ENCODE measurements around the gene FAM204A. TPM values are rescaled to one million over a fixed set of nuclear protein-coding genes. Genes with fewer than 3 reads are reported as not detected.

Gene FAM204A
- total and polyA plus RNA-seq, 2 of the 13 experiments (the other 11 are each of a cell fraction or from before 2014, with no cell fraction given), result 9.2 to 61.0 TPM

- H2AFZ ChIP-seq (ENCODE audit: low read length), result no peak overlapping the region
- DNase-seq (ENCODE audit: low spot score) (no peak), ATAC-seq (no peak), FAIRE-seq (no peak)
- peaks cover 6% of the 10 kb centered on the region; the same call in 1 of the 2 replicates for H3K4me1 ChIP-seq (ENCODE audit: insufficient read depth, low read length)
- intact Hi-C loops (cut with micrococcal nuclease; ENCODE audit: unreplicated experiment) (no loop called here), in situ Hi-C loops (cut with HindIII; ENCODE audit: extremely low pct_ligation_motif_present, low pct_unique_long_range_greater_than_20kb) (no loop called here)
- CTCF ChIA-PET (ENCODE audit: low intra/inter-chr PET ratio, low total read pairs), result no interaction called here
- no TSS peak for BruUV-seq (replicated peaks)
- no peak overlapping the region for H3K4me3 ChIP-seq (replicated peaks in 1 of 3; ENCODE audit: insufficient read depth in 1 of 3, low read depth in 2 of 3, low read length in 3 of 3)
- POLR2A ChIA-PET, result no interaction called here
- H3K27me3 ChIP-seq (ENCODE audit: control insufficient read depth in 1 of 2, insufficient read depth in 2 of 2, low read length in 2 of 2), result peaks cover 0 to 34% of the 10 kb centered on the region in 2 experiments; a peak in 2 of 5 replicates
- no peaks in the 10 kb centered on the region for H3K36me3 ChIP-seq (replicated peaks in 1 of 2; ENCODE audit: control insufficient read depth in 1 of 2, insufficient read depth in 2 of 2, low read length in 2 of 2)
- H3K79me2 ChIP-seq (ENCODE audit: insufficient read depth, low read length), result no peaks in the 10 kb centered on the region
- TF ChIP-seq TP53 (CRISPR knock-in tag; conservative IDR thresholded peaks at IDR 0.05), result no peak
- TF ChIP-seq ZNF282 (IDR thresholded peaks at IDR 0.05; ENCODE audit: partially characterized antibody), result no peak
- no peak for TF ChIP-seq ZNF225 (CRISPR knock-in tag; IDR thresholded peaks at IDR 0.05)
- TF ChIP-seq RORA (CRISPR knock-in tag; IDR thresholded peaks at IDR 0.05), result no peak
- TF ChIP-seq ARHGAP35 (CRISPR knock-in tag; IDR thresholded peaks at IDR 0.05; ENCODE audit: borderline replicate concordance), result no peak
- no peak for TF ChIP-seq PTBP1 (IDR thresholded peaks at IDR 0.05; ENCODE audit: low read depth, low read length, poor library complexity, severe bottlenecking)
- TF ChIP-seq DDIT3 (CRISPR knock-in tag; IDR thresholded peaks at IDR 0.05), result no peak
- no peak for TF ChIP-seq ZNF83 (CRISPR knock-in tag; IDR thresholded peaks at IDR 0.05; ENCODE audit: borderline replicate concordance)
- no peak for TF ChIP-seq NFYB (CRISPR knock-in tag; IDR thresholded peaks at IDR 0.05)
- TF ChIP-seq ZKSCAN8 (CRISPR knock-in tag; IDR thresholded peaks at IDR 0.05; ENCODE audit: borderline replicate concordance), result no peak
- no peak for TF ChIP-seq CREM (IDR thresholded peaks at IDR 0.05)
- no peak for TF ChIP-seq CREM (CRISPR knock-in tag; IDR thresholded peaks at IDR 0.05)
- TF ChIP-seq PAWR (CRISPR knock-in tag; IDR thresholded peaks at IDR 0.05; ENCODE audit: borderline replicate concordance), result no peak
- no peak for TF ChIP-seq ZNF121 (CRISPR knock-in tag; IDR thresholded peaks at IDR 0.05)
- no peak for TF ChIP-seq MXI1 (IDR thresholded peaks at IDR 0.05; ENCODE audit: borderline replicate concordance, low read depth, low read length)
- no peak for TF ChIP-seq ZNF616 (CRISPR knock-in tag; IDR thresholded peaks at IDR 0.05; ENCODE audit: low read depth)
- TF ChIP-seq FOXK2 (IDR thresholded peaks at IDR 0.05), result no peak
- no peak for TF ChIP-seq KDM1A (CRISPR knock-in tag; IDR thresholded peaks at IDR 0.05)
- H4K20me1 ChIP-seq (ENCODE audit: insufficient read depth, low read length), result no peaks in the 10 kb centered on the region
- WGBS (ENCODE audit: low lambda C conversion rate), result 3% methylated on average over 4 of the region's 4 CpGs
- no peak overlapping the region for H3K27ac ChIP-seq (ENCODE audit: extremely low read length, insufficient read depth, low read length)
- H3K9ac ChIP-seq (ENCODE audit: insufficient read depth, low read depth, low read length), result no peak overlapping the region
- H3K9me3 ChIP-seq (ENCODE audit: low read length), result no peaks in the 10 kb centered on the region
- no peak overlapping the region for H3K4me2 ChIP-seq (ENCODE audit: low read depth, low read length)
Observed at GRCh38 chr10:118266098-118266748, 75.9 kb downstream of the FAM204A start.
